ENCODE results near the gene LRRC23. TPM values are rescaled to one million over a fixed set of nuclear protein-coding genes. Genes with fewer than 3 reads are reported as not detected.

Gene LRRC23
- total and polyA plus RNA-seq, 2 of the 13 experiments (the other 11 are each of a cell fraction or from before 2014, with no cell fraction given), result 6.0 to 7.8 TPM

DNA sequence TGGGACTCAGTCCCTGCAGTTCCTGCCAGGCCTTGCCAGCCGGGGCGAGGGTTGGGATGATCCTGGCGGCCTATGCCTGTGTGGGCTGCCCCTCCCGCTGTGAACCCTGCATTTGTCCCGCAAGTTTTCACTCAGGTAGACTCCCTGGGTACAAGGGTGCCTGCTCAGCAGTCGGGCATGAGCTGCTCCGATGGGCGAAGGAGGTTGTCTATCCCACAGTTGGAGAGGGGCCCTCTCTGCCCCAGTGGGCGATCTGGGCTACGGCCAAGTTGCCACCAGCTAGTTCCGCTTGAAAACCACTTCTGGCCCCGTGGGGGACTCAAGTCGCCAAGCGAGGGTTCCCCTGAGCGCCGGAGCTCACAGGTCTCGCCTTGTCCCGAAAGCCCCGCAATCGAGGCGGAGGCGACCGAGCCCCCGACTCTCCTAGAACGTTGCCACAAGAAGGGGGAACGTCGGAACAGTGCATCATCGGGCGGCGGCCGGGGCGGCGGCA lies 37.7 kb upstream of the LRRC23 start (continued):
- TF ChIP-seq FOXO1 (CRISPR knock-in tag; IDR thresholded peaks at IDR 0.05) (no peak), FIP1L1 (IDR thresholded peaks at IDR 0.05; ENCODE audit: borderline replicate concordance, insufficient read depth, low read depth, low read length) (no peak), ZNF350 (CRISPR knock-in tag; IDR thresholded peaks at IDR 0.05; ENCODE audit: borderline replicate concordance, low read depth) (no peak; the same call in 1 of the 2 replicates)
- TF ChIP-seq, protein P1, sequence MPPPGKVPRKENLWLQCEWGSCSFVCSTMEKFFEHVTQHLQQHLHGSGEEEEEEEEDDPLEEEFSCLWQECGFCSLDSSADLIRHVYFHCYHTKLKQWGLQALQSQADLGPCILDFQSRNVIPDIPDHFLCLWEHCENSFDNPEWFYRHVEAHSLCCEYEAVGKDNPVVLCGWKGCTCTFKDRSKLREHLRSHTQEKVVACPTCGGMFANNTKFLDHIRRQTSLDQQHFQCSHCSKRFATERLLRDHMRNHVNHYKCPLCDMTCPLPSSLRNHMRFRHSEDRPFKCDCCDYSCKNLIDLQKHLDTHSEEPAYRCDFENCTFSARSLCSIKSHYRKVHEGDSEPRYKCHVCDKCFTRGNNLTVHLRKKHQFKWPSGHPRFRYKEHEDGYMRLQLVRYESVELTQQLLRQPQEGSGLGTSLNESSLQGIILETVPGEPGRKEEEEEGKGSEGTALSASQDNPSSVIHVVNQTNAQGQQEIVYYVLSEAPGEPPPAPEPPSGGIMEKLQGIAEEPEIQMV (CRISPR knock-in tag; IDR thresholded peaks at IDR 0.05; ENCODE audit: low read depth), result no peak

DNA sequence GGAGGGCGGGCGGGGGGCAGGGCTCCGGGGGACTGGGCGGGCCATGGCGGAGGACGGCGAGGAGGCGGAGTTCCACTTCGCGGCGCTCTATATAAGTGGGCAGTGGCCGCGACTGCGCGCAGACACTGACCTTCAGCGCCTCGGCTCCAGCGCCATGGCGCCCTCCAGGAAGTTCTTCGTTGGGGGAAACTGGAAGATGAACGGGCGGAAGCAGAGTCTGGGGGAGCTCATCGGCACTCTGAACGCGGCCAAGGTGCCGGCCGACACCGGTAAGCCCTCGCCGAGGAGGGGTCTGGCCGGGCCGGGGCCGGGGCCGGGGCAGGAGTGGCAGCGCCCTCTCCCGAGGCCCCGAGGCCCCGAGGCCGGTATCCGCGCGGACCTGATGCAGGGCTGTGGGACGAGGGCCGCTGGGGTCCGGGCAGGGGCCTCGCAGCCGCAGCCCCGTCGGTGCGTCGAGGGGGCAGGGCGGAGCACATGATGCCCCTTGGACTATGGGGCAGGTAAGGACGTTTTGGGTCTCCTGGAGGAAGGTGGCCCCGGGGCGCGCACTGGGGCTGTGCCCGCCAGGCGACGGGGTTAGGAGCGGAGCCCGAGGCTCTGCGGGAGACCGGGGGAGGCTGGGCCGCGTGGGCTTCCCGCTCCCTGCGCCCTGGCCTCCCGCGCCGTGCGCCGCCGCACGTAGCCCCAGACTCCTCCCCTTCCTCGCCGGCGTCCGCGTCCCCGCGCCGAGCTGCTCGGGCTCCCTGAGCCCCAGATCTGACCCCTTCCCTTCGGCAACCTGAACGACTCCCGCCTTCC lies 37.0 kb upstream of the LRRC23 start, which contains the start of gene TPI1:
Gene TPI1 (plus strand): TSS at position 119 of the 798 bp plus-strand sequence. CDS start 36 bp downstream, at position 155.
- H3K9ac ChIP-seq (ENCODE audit: insufficient read depth, low read depth, low read length), result peak within 1 kb of the TSS; percentile 95
- peaks cover 45% of the 10 kb centered on the region for H3K4me1 ChIP-seq (ENCODE audit: insufficient read depth, low read length)
- FAIRE-seq, result no peak
- POLR2A ChIA-PET, result interaction anchor here (0.5 to 6.0 kb wide), 19 partner anchors 13 to 1039 kb away, joined by 3 to 132 read pairs (median 5); partner anchors contain the start of genes C12orf57, CDCA3, ENO2 and RNU7-1
- peak within 1 kb of the TSS; percentile 98 for H3K4me2 ChIP-seq (ENCODE audit: low read depth, low read length)
- in situ Hi-C loops (cut with HindIII; ENCODE audit: extremely low pct_ligation_motif_present, low pct_unique_long_range_greater_than_20kb), result no loop called here
- peak; percentile 39 for DNase-seq (ENCODE audit: low spot score)
- peak; percentile 73 for ATAC-seq
- H3K79me2 ChIP-seq (ENCODE audit: insufficient read depth, low read length), result peaks cover 29% of the 10 kb centered on the region
- 1% methylated on average over 17 of the region's 86 CpGs for WGBS (ENCODE audit: low lambda C conversion rate)
- no peak within 1 kb of the TSS for H2AFZ ChIP-seq (ENCODE audit: low read length)
- BruUV-seq (replicated peaks), result no TSS peak
- peaks cover 17 to 34% of the 10 kb centered on the region in 2 experiments for H3K36me3 ChIP-seq (replicated peaks in 1 of 2; ENCODE audit: control insufficient read depth in 1 of 2, insufficient read depth in 2 of 2, low read length in 2 of 2)
- peaks cover 44% of the 10 kb centered on the region for H4K20me1 ChIP-seq (ENCODE audit: insufficient read depth, low read length)
- CTCF ChIA-PET (ENCODE audit: low intra/inter-chr PET ratio, low total read pairs), result no interaction called here
- intact Hi-C loops (cut with micrococcal nuclease; ENCODE audit: unreplicated experiment), result loop anchor here (2.0 kb wide), 1 partner anchor 15 kb away; the partner anchor contains the start of gene USP5
- H3K9me3 ChIP-seq (ENCODE audit: low read length), result no peaks in the 10 kb centered on the region
- peak within 1 kb of the TSS; percentile 87 for H3K27ac ChIP-seq (ENCODE audit: extremely low read length, insufficient read depth, low read length)
- H3K27me3 ChIP-seq (ENCODE audit: control insufficient read depth in 1 of 2, insufficient read depth in 2 of 2, low read length in 2 of 2), result no peaks in the 10 kb centered on the region; a peak in 1 of 5 replicates
- peak within 1 kb of the TSS; percentile 88 to 96 (median 92) for H3K4me3 ChIP-seq (replicated peaks in 1 of 3; ENCODE audit: insufficient read depth in 1 of 3, low read depth in 2 of 3, low read length in 3 of 3)
- TF ChIP-seq ZFX (CRISPR knock-in tag; IDR thresholded peaks at IDR 0.05; ENCODE audit: low read depth) (peak; percentile 59), HNRNPL (IDR thresholded peaks at IDR 0.05; ENCODE audit: low read depth, low read length) (0 out of 2 replicates have a peak, but pooled peaks have one; percentile 31), CHCHD3 (CRISPR knock-in tag; IDR thresholded peaks at IDR 0.05) (peak; percentile 43; the same call in 1 of the 2 replicates), IRF2 (CRISPR knock-in tag; IDR thresholded peaks at IDR 0.05) (peak; percentile 60; the same call in 1 of the 2 replicates), RXRB (CRISPR knock-in tag; IDR thresholded peaks at IDR 0.05; ENCODE audit: borderline replicate concordance) (peak; percentile 33; the same call in 1 of the 2 replicates), ZNF614 (CRISPR knock-in tag; IDR thresholded peaks at IDR 0.05; ENCODE audit: borderline replicate concordance) (no peak; the same call in 1 of the 2 replicates), ZNF446 (CRISPR knock-in tag; IDR thresholded peaks at IDR 0.05) (peak; percentile 60; the same call in 1 of the 2 replicates), RNF2 (conservative IDR thresholded peaks at IDR 0.05; ENCODE audit: low read depth) (0 out of 2 replicates have a peak, but pooled peaks have one; percentile 45), ZNF3 (CRISPR knock-in tag; IDR thresholded peaks at IDR 0.05) (no peak), ZBTB8A (CRISPR knock-in tag; IDR thresholded peaks at IDR 0.05; ENCODE audit: borderline replicate concordance, low read depth) (peak; percentile 23; the same call in 1 of the 2 replicates), SCMH1 (CRISPR knock-in tag; IDR thresholded peaks at IDR 0.05; ENCODE audit: borderline replicate concordance) (no peak)
- TF ChIP-seq, protein P2, sequence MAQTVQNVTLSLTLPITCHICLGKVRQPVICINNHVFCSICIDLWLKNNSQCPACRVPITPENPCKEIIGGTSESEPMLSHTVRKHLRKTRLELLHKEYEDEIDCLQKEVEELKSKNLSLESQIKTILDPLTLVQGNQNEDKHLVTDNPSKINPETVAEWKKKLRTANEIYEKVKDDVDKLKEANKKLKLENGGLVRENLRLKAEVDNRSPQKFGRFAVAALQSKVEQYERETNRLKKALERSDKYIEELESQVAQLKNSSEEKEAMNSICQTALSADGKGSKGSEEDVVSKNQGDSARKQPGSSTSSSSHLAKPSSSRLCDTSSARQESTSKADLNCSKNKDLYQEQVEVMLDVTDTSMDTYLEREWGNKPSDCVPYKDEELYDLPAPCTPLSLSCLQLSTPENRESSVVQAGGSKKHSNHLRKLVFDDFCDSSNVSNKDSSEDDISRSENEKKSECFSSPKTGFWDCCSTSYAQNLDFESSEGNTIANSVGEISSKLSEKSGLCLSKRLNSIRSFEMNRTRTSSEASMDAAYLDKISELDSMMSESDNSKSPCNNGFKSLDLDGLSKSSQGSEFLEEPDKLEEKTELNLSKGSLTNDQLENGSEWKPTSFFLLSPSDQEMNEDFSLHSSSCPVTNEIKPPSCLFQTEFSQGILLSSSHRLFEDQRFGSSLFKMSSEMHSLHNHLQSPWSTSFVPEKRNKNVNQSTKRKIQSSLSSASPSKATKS (CRISPR knock-in tag; IDR thresholded peaks at IDR 0.05), result no peak
